ENCODE data around the gene VPS13A.
"Not testable (repeated sequence)": the region's sequence is repeated elsewhere in the genome, so short reads cannot be mapped to it uniquely, and the experiment has no call there.

DNA sequence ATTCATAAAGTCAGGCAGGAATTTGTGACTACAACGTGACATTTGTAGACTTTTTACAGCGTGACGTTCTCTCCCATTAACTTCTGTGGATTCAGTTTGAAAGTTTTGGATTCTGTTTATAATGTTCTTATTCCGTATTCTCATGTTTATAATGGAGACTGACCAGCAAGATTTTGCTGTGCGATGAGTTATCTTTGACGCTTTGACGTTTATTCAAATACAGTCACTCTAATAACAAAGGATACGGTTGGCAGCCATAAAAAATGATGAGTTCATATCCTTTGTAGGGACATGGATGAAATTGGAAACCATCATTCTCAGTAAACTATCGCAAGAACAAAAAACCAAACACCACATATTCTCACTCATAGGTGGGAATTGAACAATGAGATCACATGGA lies 221.2 kb downstream of the VPS13A start:
- TF ChIP-seq NRL (CRISPR knock-in tag; IDR thresholded peaks at IDR 0.05; ENCODE audit: borderline replicate concordance); EZH2 (conservative IDR thresholded peaks at IDR 0.05; ENCODE audit: low read depth, low read length); NCOR1 (IDR thresholded peaks at IDR 0.05; ENCODE audit: borderline replicate concordance, low read length); ZNF644 (CRISPR knock-in tag; IDR thresholded peaks at IDR 0.05; ENCODE audit: low read depth); TBL1XR1 (IDR thresholded peaks at IDR 0.05; ENCODE audit: borderline replicate concordance, low read length, partially characterized antibody); HNF4A (CRISPR knock-in tag; IDR thresholded peaks at IDR 0.05); SIN3A (IDR thresholded peaks at IDR 0.05; ENCODE audit: borderline replicate concordance, low read depth, low read length); AFF4 (CRISPR knock-in tag; IDR thresholded peaks at IDR 0.05): not testable (repeated sequence)
- TF ChIP-seq, protein P1, sequence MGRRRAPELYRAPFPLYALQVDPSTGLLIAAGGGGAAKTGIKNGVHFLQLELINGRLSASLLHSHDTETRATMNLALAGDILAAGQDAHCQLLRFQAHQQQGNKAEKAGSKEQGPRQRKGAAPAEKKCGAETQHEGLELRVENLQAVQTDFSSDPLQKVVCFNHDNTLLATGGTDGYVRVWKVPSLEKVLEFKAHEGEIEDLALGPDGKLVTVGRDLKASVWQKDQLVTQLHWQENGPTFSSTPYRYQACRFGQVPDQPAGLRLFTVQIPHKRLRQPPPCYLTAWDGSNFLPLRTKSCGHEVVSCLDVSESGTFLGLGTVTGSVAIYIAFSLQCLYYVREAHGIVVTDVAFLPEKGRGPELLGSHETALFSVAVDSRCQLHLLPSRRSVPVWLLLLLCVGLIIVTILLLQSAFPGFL (CRISPR knock-in tag; IDR thresholded peaks at IDR 0.05): not testable (repeated sequence)
- TF ChIP-seq, protein P2, sequence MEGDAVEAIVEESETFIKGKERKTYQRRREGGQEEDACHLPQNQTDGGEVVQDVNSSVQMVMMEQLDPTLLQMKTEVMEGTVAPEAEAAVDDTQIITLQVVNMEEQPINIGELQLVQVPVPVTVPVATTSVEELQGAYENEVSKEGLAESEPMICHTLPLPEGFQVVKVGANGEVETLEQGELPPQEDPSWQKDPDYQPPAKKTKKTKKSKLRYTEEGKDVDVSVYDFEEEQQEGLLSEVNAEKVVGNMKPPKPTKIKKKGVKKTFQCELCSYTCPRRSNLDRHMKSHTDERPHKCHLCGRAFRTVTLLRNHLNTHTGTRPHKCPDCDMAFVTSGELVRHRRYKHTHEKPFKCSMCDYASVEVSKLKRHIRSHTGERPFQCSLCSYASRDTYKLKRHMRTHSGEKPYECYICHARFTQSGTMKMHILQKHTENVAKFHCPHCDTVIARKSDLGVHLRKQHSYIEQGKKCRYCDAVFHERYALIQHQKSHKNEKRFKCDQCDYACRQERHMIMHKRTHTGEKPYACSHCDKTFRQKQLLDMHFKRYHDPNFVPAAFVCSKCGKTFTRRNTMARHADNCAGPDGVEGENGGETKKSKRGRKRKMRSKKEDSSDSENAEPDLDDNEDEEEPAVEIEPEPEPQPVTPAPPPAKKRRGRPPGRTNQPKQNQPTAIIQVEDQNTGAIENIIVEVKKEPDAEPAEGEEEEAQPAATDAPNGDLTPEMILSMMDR (CRISPR knock-in tag; IDR thresholded peaks at IDR 0.05): not testable (repeated sequence)

All from HepG2 (cell line).